OCI-LY7 (cell line): ENCODE measurements around the gene NDUFS8. TPM values are rescaled to one million over a fixed set of nuclear protein-coding genes. Genes with fewer than 3 reads are reported as not detected.

Source experiments
- BruUV-seq: library from RNA; stranded (reverse); fragments of 400-500 nt; replicated peaks from 2 replicates; lab custom pipeline; 2021; lab: Mats Ljungman, UMichigan
- CTCF ChIA-PET: fragments of 300-600 bp; sonication (Branson Sonifier 250); formaldehyde crosslinking; loops from one replicate; lab custom pipeline; 2022; ENCODE audit warnings: antibody characterized with exemption; ENCODE audit not compliant: unreplicated experiment; lab: Charles Lee
- POLR2A ChIA-PET: fragments of 300-600 bp; sonication (Branson Sonifier 250); formaldehyde crosslinking; loops from one replicate; lab custom pipeline; 2022; ENCODE audit warnings: antibody characterized with exemption; lab: Charles Lee
- DNase-seq: peaks from one replicate; pipeline ENCODE4 v3.0.0-alpha.2; 2015; ENCODE audit warnings: low spot score
- H2AFZ ChIP-seq: fragments of 200-600 bp; sonication (generic), shearing (Covaris generic); 2 replicates; pipeline ENCODE4 v1.6.1; 2014; ENCODE audit warnings: mild to moderate bottlenecking, antibody characterized with exemption, low read length, moderate library complexity
- H3K27ac ChIP-seq: fragments of 200-600 bp; sonication (generic); 2 replicates; pipeline ENCODE4 v1.5.1; 2014; ENCODE audit warnings: mixed run types, low read depth, mild to moderate bottlenecking, moderate library complexity, low read length, inconsistent platforms; ENCODE audit not compliant: poor library complexity, severe bottlenecking
- H3K36me3 ChIP-seq: fragments of 200-600 bp; sonication (generic); 2 replicates; pipeline ENCODE4 v1.6.1; 2014; ENCODE audit warnings: mild to moderate bottlenecking, antibody characterized with exemption, low read length, moderate library complexity, mixed read lengths; ENCODE audit not compliant: insufficient read depth
- H3K4me1 ChIP-seq: fragments of 200-600 bp; sonication (generic); 2 replicates; pipeline ENCODE4 v1.5.1; 2014; ENCODE audit warnings: mild to moderate bottlenecking, low read length; ENCODE audit not compliant: insufficient read depth, poor library complexity, severe bottlenecking
- H3K4me2 ChIP-seq: fragments of 200-600 bp; sonication (generic); 2 replicates; pipeline ENCODE4 v1.6.1; 2014; ENCODE audit warnings: mild to moderate bottlenecking, low read length
- H3K4me3 ChIP-seq: fragments of 200-600 bp; sonication (generic); 2 replicates; pipeline ENCODE4 v1.5.1; 2014; ENCODE audit warnings: mild to moderate bottlenecking, low read depth, low read length; ENCODE audit not compliant: poor library complexity, severe bottlenecking
- H3K79me2 ChIP-seq: fragments of 200-600 bp; sonication (generic); 2 replicates; pipeline ENCODE4 v1.6.1; 2016; ENCODE audit warnings: low read depth, mild to moderate bottlenecking, low read length, moderate library complexity, mixed read lengths; ENCODE audit not compliant: insufficient read depth
- H3K9me2 ChIP-seq: fragments of 200-600 bp; sonication (generic); 2 replicates; pipeline ENCODE4 v1.6.1; 2016; ENCODE audit warnings: mild to moderate bottlenecking, low read length, mixed read lengths; ENCODE audit not compliant: insufficient read depth
- H3K9me3 ChIP-seq: fragments of 200-600 bp; sonication (generic); 2 replicates; pipeline ENCODE4 v1.6.1; 2014; ENCODE audit warnings: mild to moderate bottlenecking, mixed run types, low read length, mixed read lengths
- H4K20me1 ChIP-seq: fragments of 200-600 bp; sonication (generic); 2 replicates; pipeline ENCODE4 v1.6.1; 2014; ENCODE audit warnings: mild to moderate bottlenecking, antibody characterized with exemption, low read length, moderate library complexity, mixed read lengths; ENCODE audit not compliant: insufficient read depth
- CTCF ChIP-seq: fragments of 200-600 bp; sonication (generic); conservative IDR thresholded peaks from 2 replicates; pipeline ENCODE4 v1.5.1; 2014; ENCODE audit warnings: mild to moderate bottlenecking, antibody characterized with exemption, low read length, moderate library complexity, mixed read lengths
- EZH2phosphoT487 ChIP-seq: fragments of 200-600 bp; sonication (generic); IDR thresholded peaks from 2 replicates; pipeline ENCODE4 v1.6.1; 2018; ENCODE audit warnings: low read depth, borderline replicate concordance, mild to moderate bottlenecking, mixed run types, antibody characterized with exemption, low read length, moderate library complexity, mixed read lengths
- intact Hi-C: fragments of 100-400 bp; cut with micrococcal nuclease; formaldehyde crosslinking; loops from one replicate; pipeline ENCODE4 v1.10.0; 2022; ENCODE audit not compliant: unreplicated experiment
- total RNA-seq, 2 experiments: library from RNA; depleted of rRNA in 1 of 2; stranded (reverse); fragments of >200 nt in 1 of 2; shearing (Covaris generic) in 1 of 2; gene quantifications; 2 replicates each; pipeline ENCODE4 v1.2.3, GENCODE V29; 2014 to 2022

NDUFS8 gene
- total RNA-seq, 2 experiments from 2014 or later: 126 to 173 TPM

GRCh38 chr11:68043029-68043348 lies 12.5 kb downstream of the NDUFS8 start:
- BruUV-seq: no TSS peak
- peaks cover 59% of the 10 kb centered on the region for H3K36me3 ChIP-seq
- ChIA-PET CTCF (no interaction called here), POLR2A (interaction anchor here (0.6 kb wide), 1 partner anchor 415 kb away, joined by 3 read pairs; no protein-coding TSS in a partner anchor)
- H3K4me1 ChIP-seq: peaks cover 21% of the 10 kb centered on the region
- H2AFZ ChIP-seq: no peak overlapping the region
- H3K9me2 ChIP-seq: no peaks in the 10 kb centered on the region
- no peak overlapping the region for H3K4me3 ChIP-seq
- DNase-seq: no peak
- peaks cover 21% of the 10 kb centered on the region; the same call in 1 of the 2 replicates for H3K79me2 ChIP-seq
- intact Hi-C loops: no loop called here
- no peaks in the 10 kb centered on the region for H4K20me1 ChIP-seq
- no peak overlapping the region for H3K4me2 ChIP-seq
- no peak overlapping the region for H3K27ac ChIP-seq
- no peaks in the 10 kb centered on the region for H3K9me3 ChIP-seq
- TF ChIP-seq CTCF (no peak), EZH2phosphoT487 (no peak)

- DNase-seq: no peak
- Histone ChIP-seq H3K4me2 (no peak overlapping the region), H3K4me3 (no peak overlapping the region), H3K36me3 (peaks cover 61% of the 10 kb centered on the region), H2AFZ (no peak overlapping the region), H3K4me1 (peaks cover 15% of the 10 kb centered on the region), H3K9me2 (no peaks in the 10 kb centered on the region), H3K79me2 (peaks cover 21% of the 10 kb centered on the region; the same call in 1 of the 2 replicates), H3K27ac (no peak overlapping the region), H3K9me3 (no peaks in the 10 kb centered on the region), H4K20me1 (no peaks in the 10 kb centered on the region)
- TF ChIP-seq EZH2phosphoT487 (no peak), CTCF (no peak)
- ChIA-PET POLR2A (interaction anchor here (0.6 kb wide), 1 partner anchor 415 kb away, joined by 3 read pairs; no protein-coding TSS in a partner anchor), CTCF (interaction anchor here (0.6 kb wide), 1 partner anchor 168 kb away, joined by 7 read pairs; no protein-coding TSS in a partner anchor)
- BruUV-seq: no TSS peak
- intact Hi-C loops: no loop called here
Observed at GRCh38 chr11:68043349-68044144, 13.1 kb downstream of the NDUFS8 start.
